SK-N-SH treated with all-trans-retinoic acid at 6 μM for 48 hours (cell line): ENCODE results near the gene CBLB.

ENCODE experiments used
- ATAC-seq: fragments of 200-7000 bp; cut with Tn5 transposase; 3 replicates; pipeline ENCODE4 v1.9.1; 2020; ENCODE audit warnings: mild to moderate bottlenecking, moderate library complexity
- ARNTL ChIP-seq: fragments of 450-650 bp; formaldehyde crosslinking; IDR thresholded peaks from 2 replicates; pipeline ENCODE4 v1.5.0; 2020; ENCODE audit warnings: low read depth, mild to moderate bottlenecking, moderate library complexity, borderline replicate concordance
- BACH2 ChIP-seq: fragments of 250-450 bp; sonication (Bioruptor Pico); IDR thresholded peaks from 2 replicates; pipeline ENCODE4 v1.9.0; 2021; ENCODE audit warnings: mild to moderate bottlenecking, borderline replicate concordance
- CSDC2 ChIP-seq: fragments of 250-450 bp; sonication (Bioruptor Pico); IDR thresholded peaks from 2 replicates; pipeline ENCODE4 v1.5.0; 2020; ENCODE audit warnings: mild to moderate bottlenecking, moderate library complexity
- ESRRG ChIP-seq: fragments of 250-450 bp; sonication (Bioruptor Pico); IDR thresholded peaks from 2 replicates; pipeline ENCODE4 v1.6.1; 2021; ENCODE audit warnings: mild to moderate bottlenecking
- GLIS3 ChIP-seq: fragments of 250-450 bp; sonication (Bioruptor Pico); IDR thresholded peaks from 2 replicates; pipeline ENCODE4 v1.5.0; 2020; ENCODE audit warnings: mild to moderate bottlenecking, moderate library complexity
- ISL1 ChIP-seq: fragments of 250-450 bp; sonication (Bioruptor Pico); IDR thresholded peaks from 2 replicates; pipeline ENCODE4 v2.1.2; 2022; ENCODE audit warnings: mild to moderate bottlenecking, moderate library complexity
- OSR1 ChIP-seq: fragments of 250-450 bp; sonication (Bioruptor Pico); IDR thresholded peaks from 2 replicates; pipeline ENCODE4 v1.8.0; 2022; ENCODE audit warnings: moderate library complexity, mild to moderate bottlenecking, inconsistent platforms
- PPARA ChIP-seq: fragments of 250-450 bp; sonication (Bioruptor Pico); IDR thresholded peaks from 2 replicates; pipeline ENCODE4 v1.5.0; 2020; ENCODE audit warnings: mild to moderate bottlenecking, borderline replicate concordance
- RARB ChIP-seq: fragments of 250-450 bp; sonication (Bioruptor Pico); IDR thresholded peaks from 2 replicates; pipeline ENCODE4 v1.8.0; 2021; ENCODE audit warnings: mild to moderate bottlenecking, moderate library complexity
- SNAI2 ChIP-seq: fragments of 250-450 bp; sonication (Bioruptor Pico); IDR thresholded peaks from 2 replicates; pipeline ENCODE4 v1.5.0; 2020; ENCODE audit warnings: mild to moderate bottlenecking, moderate library complexity
- TCF4 ChIP-seq: fragments of 250-450 bp; sonication (Bioruptor Pico); IDR thresholded peaks from 2 replicates; pipeline ENCODE4 v1.8.0; 2021; ENCODE audit warnings: mild to moderate bottlenecking, moderate library complexity, borderline replicate concordance
- ZC3H10 ChIP-seq: fragments of 250-450 bp; sonication (Bioruptor Pico); IDR thresholded peaks from 2 replicates; pipeline ENCODE4 v1.5.1; 2021; ENCODE audit warnings: mild to moderate bottlenecking, moderate library complexity
- ZFP3 ChIP-seq: fragments of 250-450 bp; sonication (Bioruptor Pico); IDR thresholded peaks from 2 replicates; pipeline ENCODE4 v1.5.0; 2020; ENCODE audit warnings: mild to moderate bottlenecking, moderate library complexity
- ZFP30 ChIP-seq: fragments of 450-650 bp; formaldehyde crosslinking; IDR thresholded peaks from 2 replicates; pipeline ENCODE4 v1.5.0; 2022; ENCODE audit warnings: mild to moderate bottlenecking, moderate library complexity
- ZNF565 ChIP-seq: fragments of 450-650 bp; formaldehyde crosslinking; conservative IDR thresholded peaks from 2 replicates; pipeline ENCODE4 v1.5.0; 2020; ENCODE audit warnings: low read depth, mild to moderate bottlenecking, moderate library complexity
- ZNF70 ChIP-seq: fragments of 450-650 bp; formaldehyde crosslinking; IDR thresholded peaks from 2 replicates; pipeline ENCODE4 v1.5.0; 2020; ENCODE audit warnings: mild to moderate bottlenecking, moderate library complexity
- ZNF8 ChIP-seq: fragments of 450-650 bp; formaldehyde crosslinking; IDR thresholded peaks from 2 replicates; pipeline ENCODE4 v1.5.0; 2020; ENCODE audit warnings: mild to moderate bottlenecking, moderate library complexity
- TF ChIP-seq, protein P1 (sequence below): fragments of 250-450 bp; sonication (Bioruptor Pico); IDR thresholded peaks from 2 replicates; pipeline ENCODE4 v1.5.0; 2020; ENCODE audit warnings: mild to moderate bottlenecking, moderate library complexity
- TF ChIP-seq, protein P2 (sequence below): fragments of 250-450 bp; sonication (Bioruptor Pico); IDR thresholded peaks from 2 replicates; pipeline ENCODE4 v1.5.1; 2021; ENCODE audit warnings: mild to moderate bottlenecking, moderate library complexity
- TF ChIP-seq, protein P3 (sequence below): fragments of 250-450 bp; sonication (Bioruptor Pico); IDR thresholded peaks from 2 replicates; pipeline ENCODE4 v1.8.0; 2020; ENCODE audit warnings: mild to moderate bottlenecking, moderate library complexity, borderline replicate concordance
- TF ChIP-seq, protein P4 (sequence below): fragments of 250-450 bp; sonication (Bioruptor Pico); IDR thresholded peaks from 2 replicates; pipeline ENCODE4 v1.5.1; 2020; ENCODE audit warnings: low read depth, mild to moderate bottlenecking, moderate library complexity

Gene CBLB

DNA sequence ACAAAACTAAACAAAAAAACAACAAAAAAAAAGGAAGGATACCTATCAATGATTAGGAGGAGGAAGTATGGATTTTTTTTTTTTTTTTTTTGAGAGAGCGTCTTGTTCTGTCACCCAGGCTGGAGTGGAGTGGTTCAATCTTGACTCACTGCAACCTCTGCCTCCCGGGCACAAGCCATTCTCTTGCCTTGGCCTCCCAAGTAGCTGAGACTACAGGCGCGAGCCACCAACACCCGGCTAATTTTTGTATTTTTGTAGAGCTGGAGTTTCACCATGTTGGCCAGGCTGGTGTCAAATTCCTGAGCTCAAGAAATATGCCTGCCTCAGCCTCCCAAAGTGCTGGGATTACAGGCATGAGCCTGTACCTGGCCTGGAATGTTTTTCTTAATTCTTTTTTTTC is 195.8 kb downstream of the CBLB start:
- no peak for ATAC-seq
- TF ChIP-seq, protein P1, sequence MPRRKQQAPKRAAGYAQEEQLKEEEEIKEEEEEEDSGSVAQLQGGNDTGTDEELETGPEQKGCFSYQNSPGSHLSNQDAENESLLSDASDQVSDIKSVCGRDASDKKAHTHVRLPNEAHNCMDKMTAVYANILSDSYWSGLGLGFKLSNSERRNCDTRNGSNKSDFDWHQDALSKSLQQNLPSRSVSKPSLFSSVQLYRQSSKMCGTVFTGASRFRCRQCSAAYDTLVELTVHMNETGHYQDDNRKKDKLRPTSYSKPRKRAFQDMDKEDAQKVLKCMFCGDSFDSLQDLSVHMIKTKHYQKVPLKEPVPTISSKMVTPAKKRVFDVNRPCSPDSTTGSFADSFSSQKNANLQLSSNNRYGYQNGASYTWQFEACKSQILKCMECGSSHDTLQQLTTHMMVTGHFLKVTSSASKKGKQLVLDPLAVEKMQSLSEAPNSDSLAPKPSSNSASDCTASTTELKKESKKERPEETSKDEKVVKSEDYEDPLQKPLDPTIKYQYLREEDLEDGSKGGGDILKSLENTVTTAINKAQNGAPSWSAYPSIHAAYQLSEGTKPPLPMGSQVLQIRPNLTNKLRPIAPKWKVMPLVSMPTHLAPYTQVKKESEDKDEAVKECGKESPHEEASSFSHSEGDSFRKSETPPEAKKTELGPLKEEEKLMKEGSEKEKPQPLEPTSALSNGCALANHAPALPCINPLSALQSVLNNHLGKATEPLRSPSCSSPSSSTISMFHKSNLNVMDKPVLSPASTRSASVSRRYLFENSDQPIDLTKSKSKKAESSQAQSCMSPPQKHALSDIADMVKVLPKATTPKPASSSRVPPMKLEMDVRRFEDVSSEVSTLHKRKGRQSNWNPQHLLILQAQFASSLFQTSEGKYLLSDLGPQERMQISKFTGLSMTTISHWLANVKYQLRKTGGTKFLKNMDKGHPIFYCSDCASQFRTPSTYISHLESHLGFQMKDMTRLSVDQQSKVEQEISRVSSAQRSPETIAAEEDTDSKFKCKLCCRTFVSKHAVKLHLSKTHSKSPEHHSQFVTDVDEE (CRISPR knock-in tag): no peak
- TF ChIP-seq TCF4 (CRISPR knock-in tag) (no peak), ISL1 (no peak), ZNF8 (CRISPR knock-in tag) (no peak), ZFP3 (CRISPR knock-in tag) (no peak), SNAI2 (CRISPR knock-in tag) (no peak), PPARA (CRISPR knock-in tag) (no peak), ZNF565 (CRISPR knock-in tag) (no peak), ZFP30 (CRISPR knock-in tag) (no peak), OSR1 (CRISPR knock-in tag) (no peak), ARNTL (CRISPR knock-in tag) (no peak), CSDC2 (no peak), ESRRG (CRISPR knock-in tag) (no peak), GLIS3 (CRISPR knock-in tag) (no peak)
- TF ChIP-seq, protein P2, sequence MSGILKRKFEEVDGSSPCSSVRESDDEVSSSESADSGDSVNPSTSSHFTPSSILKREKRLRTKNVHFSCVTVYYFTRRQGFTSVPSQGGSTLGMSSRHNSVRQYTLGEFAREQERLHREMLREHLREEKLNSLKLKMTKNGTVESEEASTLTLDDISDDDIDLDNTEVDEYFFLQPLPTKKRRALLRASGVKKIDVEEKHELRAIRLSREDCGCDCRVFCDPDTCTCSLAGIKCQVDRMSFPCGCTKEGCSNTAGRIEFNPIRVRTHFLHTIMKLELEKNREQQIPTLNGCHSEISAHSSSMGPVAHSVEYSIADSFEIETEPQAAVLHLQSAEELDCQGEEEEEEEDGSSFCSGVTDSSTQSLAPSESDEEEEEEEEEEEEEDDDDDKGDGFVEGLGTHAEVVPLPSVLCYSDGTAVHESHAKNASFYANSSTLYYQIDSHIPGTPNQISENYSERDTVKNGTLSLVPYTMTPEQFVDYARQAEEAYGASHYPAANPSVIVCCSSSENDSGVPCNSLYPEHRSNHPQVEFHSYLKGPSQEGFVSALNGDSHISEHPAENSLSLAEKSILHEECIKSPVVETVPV: no peak
- TF ChIP-seq, protein P3, sequence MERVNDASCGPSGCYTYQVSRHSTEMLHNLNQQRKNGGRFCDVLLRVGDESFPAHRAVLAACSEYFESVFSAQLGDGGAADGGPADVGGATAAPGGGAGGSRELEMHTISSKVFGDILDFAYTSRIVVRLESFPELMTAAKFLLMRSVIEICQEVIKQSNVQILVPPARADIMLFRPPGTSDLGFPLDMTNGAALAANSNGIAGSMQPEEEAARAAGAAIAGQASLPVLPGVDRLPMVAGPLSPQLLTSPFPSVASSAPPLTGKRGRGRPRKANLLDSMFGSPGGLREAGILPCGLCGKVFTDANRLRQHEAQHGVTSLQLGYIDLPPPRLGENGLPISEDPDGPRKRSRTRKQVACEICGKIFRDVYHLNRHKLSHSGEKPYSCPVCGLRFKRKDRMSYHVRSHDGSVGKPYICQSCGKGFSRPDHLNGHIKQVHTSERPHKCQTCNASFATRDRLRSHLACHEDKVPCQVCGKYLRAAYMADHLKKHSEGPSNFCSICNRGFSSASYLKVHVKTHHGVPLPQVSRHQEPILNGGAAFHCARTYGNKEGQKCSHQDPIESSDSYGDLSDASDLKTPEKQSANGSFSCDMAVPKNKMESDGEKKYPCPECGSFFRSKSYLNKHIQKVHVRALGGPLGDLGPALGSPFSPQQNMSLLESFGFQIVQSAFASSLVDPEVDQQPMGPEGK (CRISPR knock-in tag): no peak
- TF ChIP-seq, protein P4, sequence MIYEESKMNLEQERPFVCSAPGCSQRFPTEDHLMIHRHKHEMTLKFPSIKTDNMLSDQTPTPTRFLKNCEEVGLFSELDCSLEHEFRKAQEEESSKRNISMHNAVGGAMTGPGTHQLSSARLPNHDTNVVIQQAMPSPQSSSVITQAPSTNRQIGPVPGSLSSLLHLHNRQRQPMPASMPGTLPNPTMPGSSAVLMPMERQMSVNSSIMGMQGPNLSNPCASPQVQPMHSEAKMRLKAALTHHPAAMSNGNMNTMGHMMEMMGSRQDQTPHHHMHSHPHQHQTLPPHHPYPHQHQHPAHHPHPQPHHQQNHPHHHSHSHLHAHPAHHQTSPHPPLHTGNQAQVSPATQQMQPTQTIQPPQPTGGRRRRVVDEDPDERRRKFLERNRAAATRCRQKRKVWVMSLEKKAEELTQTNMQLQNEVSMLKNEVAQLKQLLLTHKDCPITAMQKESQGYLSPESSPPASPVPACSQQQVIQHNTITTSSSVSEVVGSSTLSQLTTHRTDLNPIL (CRISPR knock-in tag): no peak

DNA sequence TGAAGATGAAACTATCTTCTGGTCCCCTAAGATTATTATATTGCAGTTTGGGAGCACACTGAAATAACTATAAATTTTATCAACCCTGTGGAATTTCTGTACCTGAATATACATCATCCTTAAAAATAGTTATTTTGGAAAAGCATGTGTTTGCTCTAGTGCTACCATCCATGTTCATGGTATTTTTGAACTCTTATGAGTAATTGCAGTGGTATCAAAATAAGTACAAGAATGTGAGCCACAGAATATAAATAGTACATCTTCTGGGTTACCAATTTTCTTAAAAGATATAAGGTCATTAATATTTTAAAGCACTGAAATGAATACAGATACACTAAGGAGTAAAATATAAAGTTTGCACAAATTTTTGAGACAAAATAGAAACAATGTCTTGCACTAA is 206.5 kb downstream of the CBLB start:
- TF ChIP-seq PPARA (CRISPR knock-in tag): no peak
- no peak for TF ChIP-seq ZFP3 (CRISPR knock-in tag)
- TF ChIP-seq CSDC2: no peak
- no peak for TF ChIP-seq ZFP30 (CRISPR knock-in tag)
- TF ChIP-seq ARNTL (CRISPR knock-in tag): no peak
- TF ChIP-seq RARB (CRISPR knock-in tag): no peak
- no peak for TF ChIP-seq ISL1
- TF ChIP-seq ZC3H10 (CRISPR knock-in tag): no peak

DNA sequence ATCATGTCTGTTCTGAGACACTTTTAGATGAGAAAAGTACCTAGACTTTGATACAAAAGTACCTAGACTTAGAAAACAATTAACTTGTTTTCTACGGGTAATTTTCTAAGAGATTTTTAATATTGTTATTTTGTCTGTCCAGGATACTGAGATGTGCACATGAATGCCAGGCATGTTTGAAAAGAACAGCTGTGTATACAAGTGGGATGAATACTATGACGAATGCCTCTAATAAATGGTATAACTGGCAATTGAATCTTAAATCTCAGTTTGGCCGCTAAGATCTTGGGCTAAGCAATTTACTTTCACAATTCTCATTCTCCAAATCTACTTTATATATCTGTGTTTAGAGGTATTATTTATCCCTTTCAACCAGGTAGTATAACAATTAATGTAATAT is 207.4 kb downstream of the CBLB start:
- ATAC-seq: no peak
- no peak for TF ChIP-seq ISL1
- TF ChIP-seq, protein P2: no peak
- TF ChIP-seq, protein P3 (CRISPR knock-in tag): no peak
- TF ChIP-seq RARB (CRISPR knock-in tag): no peak
- TF ChIP-seq ZC3H10 (CRISPR knock-in tag): no peak
- no peak for TF ChIP-seq GLIS3 (CRISPR knock-in tag)
- TF ChIP-seq, protein P4 (CRISPR knock-in tag): no peak
- TF ChIP-seq ZNF8 (CRISPR knock-in tag): no peak
- TF ChIP-seq TCF4 (CRISPR knock-in tag): no peak
- no peak for TF ChIP-seq SNAI2 (CRISPR knock-in tag)
- TF ChIP-seq ZNF70: no peak
- TF ChIP-seq BACH2 (CRISPR knock-in tag): no peak
- no peak for TF ChIP-seq ARNTL (CRISPR knock-in tag)
- no peak for TF ChIP-seq CSDC2
- no peak for TF ChIP-seq ZNF565 (CRISPR knock-in tag)
- TF ChIP-seq, protein P1 (CRISPR knock-in tag): no peak
- no peak for TF ChIP-seq OSR1 (CRISPR knock-in tag)

More for the DNA sequence above, 206.5 kb downstream of the CBLB start:
- peak; percentile 44; the same call in 1 of the 3 replicates for ATAC-seq
